Rectal smooth muscle tissue (tissue), 1 donor: ENCODE measurements around the gene HGF.

ENCODE experiments used
- H3K27ac ChIP-seq: one replicate; pipeline ENCODE4 v1.7.0; 2013; ENCODE audit warnings: low read depth, low read length, inconsistent platforms
- H3K27me3 ChIP-seq: one replicate; pipeline ENCODE4 v1.7.0; 2013; ENCODE audit warnings: low read length; ENCODE audit not compliant: control insufficient read depth, insufficient read depth
- H3K36me3 ChIP-seq: one replicate; pipeline ENCODE4 v1.7.0; 2013; ENCODE audit warnings: low read length; ENCODE audit not compliant: control insufficient read depth, insufficient read depth
- H3K4me1 ChIP-seq: one replicate; pipeline ENCODE4 v1.7.0; 2013; ENCODE audit warnings: low read length; ENCODE audit not compliant: control insufficient read depth, insufficient read depth
- H3K4me3 ChIP-seq: one replicate; pipeline ENCODE4 v1.7.0; 2013; ENCODE audit warnings: low read length
- H3K9ac ChIP-seq: one replicate; pipeline ENCODE4 v1.7.0; 2013; ENCODE audit warnings: low read length

HGF gene

DNA sequence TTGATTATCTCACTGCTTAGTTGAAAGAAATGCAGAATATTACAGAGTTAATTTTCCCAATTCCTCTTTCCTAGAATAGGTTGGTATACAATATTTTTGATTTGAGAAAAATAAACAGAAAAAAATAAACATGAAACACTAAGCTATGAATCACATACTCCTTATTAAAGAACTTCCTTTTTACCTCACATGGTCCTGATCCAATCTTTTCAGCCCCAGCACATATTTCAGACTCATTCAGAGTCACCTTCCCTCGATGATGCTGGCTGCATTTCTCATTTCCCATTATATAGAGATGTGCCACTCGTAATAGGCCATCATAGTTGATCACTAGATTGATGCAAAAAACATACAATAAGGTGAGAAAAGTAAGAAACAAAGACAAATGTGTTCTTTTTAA lies 64.6 kb downstream of the HGF start:
- Histone ChIP-seq H3K27me3 (no peaks in the 10 kb centered on the region), H3K4me1 (no peaks in the 10 kb centered on the region), H3K9ac (no peak overlapping the region), H3K4me3 (no peak overlapping the region), H3K36me3 (no peaks in the 10 kb centered on the region), H3K27ac (no peak overlapping the region)

DNA sequence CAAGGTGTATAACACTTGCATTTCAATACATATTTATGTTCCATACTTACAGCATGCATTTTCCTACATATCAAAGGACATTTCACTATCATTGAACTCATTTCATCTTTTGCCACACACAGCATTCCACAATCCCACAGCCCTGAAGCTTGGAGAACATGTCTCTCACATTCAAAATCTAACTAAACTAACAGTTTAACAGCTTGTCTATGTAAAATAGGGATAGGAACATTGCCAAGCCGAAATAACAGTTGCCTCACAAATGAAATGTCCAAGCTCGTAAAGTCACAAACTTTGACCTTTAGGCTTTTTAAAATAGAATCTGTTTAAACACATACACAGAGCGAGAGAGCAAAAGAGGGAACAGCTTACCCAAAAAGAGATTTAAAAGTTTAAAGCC lies 65.3 kb downstream of the HGF start:
- no peaks in the 10 kb centered on the region for H3K36me3 ChIP-seq
- no peaks in the 10 kb centered on the region for H3K4me1 ChIP-seq
- H3K9ac ChIP-seq = no peak overlapping the region
- no peak overlapping the region for H3K27ac ChIP-seq
- no peaks in the 10 kb centered on the region for H3K27me3 ChIP-seq
- H3K4me3 ChIP-seq = no peak overlapping the region

- no peak overlapping the region for H3K4me3 ChIP-seq
- no peaks in the 10 kb centered on the region for H3K4me1 ChIP-seq
- H3K9ac ChIP-seq = no peak overlapping the region
- H3K36me3 ChIP-seq = no peaks in the 10 kb centered on the region
- H3K27me3 ChIP-seq = no peaks in the 10 kb centered on the region
- no peak overlapping the region for H3K27ac ChIP-seq
Measured at GRCh38 chr7:81698965-81699364, 70.9 kb downstream of the HGF start.

GRCh38 chr7:81694711-81695110 lies 75.1 kb downstream of the HGF start:
- no peaks in the 10 kb centered on the region for H3K27me3 ChIP-seq
- no peaks in the 10 kb centered on the region for H3K36me3 ChIP-seq
- no peak overlapping the region for H3K9ac ChIP-seq
- no peak overlapping the region for H3K4me3 ChIP-seq
- no peak overlapping the region for H3K27ac ChIP-seq
- no peaks in the 10 kb centered on the region for H3K4me1 ChIP-seq

GRCh38 chr7:81693894-81694293 lies 76.0 kb downstream of the HGF start:
- Histone ChIP-seq H3K27ac (no peak overlapping the region), H3K9ac (no peak overlapping the region), H3K36me3 (no peaks in the 10 kb centered on the region), H3K4me3 (no peak overlapping the region), H3K27me3 (no peaks in the 10 kb centered on the region), H3K4me1 (no peaks in the 10 kb centered on the region)

- Histone ChIP-seq H3K27ac (no peak overlapping the region), H3K36me3 (no peaks in the 10 kb centered on the region), H3K4me3 (no peak overlapping the region), H3K9ac (no peak overlapping the region), H3K4me1 (no peaks in the 10 kb centered on the region), H3K27me3 (no peaks in the 10 kb centered on the region)
Measured at GRCh38 chr7:81693080-81693479, 76.8 kb downstream of the HGF start.

- Histone ChIP-seq H3K4me3 (no peak overlapping the region), H3K9ac (no peak overlapping the region), H3K36me3 (no peaks in the 10 kb centered on the region), H3K4me1 (no peaks in the 10 kb centered on the region), H3K27me3 (no peaks in the 10 kb centered on the region), H3K27ac (no peak overlapping the region)
Measured at GRCh38 chr7:81692146-81692905, 77.5 kb downstream of the HGF start.

DNA sequence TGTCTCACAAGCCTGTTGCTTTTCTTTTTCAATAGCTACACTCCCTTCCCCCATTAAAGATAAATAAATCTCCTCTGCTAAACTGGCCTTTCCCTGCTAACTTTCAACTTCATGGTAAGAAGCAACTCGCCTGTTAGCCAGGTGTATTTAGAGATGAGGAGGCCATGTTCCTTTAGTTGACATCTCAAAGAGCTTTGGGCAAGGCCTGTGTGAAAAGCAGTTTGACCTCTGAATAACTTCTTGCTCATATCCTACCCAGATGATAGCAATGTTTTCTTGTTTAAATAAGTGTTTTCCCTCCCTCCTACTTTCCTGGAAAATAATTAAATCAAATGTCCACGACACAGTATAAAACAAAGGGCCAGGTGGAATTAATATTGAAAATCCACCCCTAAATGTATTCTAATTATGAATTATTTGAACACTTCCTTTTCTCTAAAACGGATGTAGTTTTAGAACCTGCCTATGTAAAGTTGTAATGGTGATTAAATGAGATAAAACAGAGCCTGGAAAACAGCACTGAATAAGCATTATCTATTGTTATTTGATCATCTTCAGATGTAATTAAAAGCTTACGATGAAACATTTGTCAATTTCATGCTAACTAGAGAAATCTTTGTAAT lies 78.5 kb downstream of the HGF start:
- H3K27ac ChIP-seq = no peak overlapping the region
- no peak overlapping the region for H3K4me3 ChIP-seq
- H3K9ac ChIP-seq = no peak overlapping the region
- H3K36me3 ChIP-seq = no peaks in the 10 kb centered on the region
- no peaks in the 10 kb centered on the region for H3K4me1 ChIP-seq
- no peaks in the 10 kb centered on the region for H3K27me3 ChIP-seq

GRCh38 chr7:81690688-81691087 lies 79.2 kb downstream of the HGF start:
- Histone ChIP-seq H3K4me3 (no peak overlapping the region), H3K4me1 (no peaks in the 10 kb centered on the region), H3K36me3 (no peaks in the 10 kb centered on the region), H3K27ac (no peak overlapping the region), H3K9ac (no peak overlapping the region), H3K27me3 (no peaks in the 10 kb centered on the region)

DNA sequence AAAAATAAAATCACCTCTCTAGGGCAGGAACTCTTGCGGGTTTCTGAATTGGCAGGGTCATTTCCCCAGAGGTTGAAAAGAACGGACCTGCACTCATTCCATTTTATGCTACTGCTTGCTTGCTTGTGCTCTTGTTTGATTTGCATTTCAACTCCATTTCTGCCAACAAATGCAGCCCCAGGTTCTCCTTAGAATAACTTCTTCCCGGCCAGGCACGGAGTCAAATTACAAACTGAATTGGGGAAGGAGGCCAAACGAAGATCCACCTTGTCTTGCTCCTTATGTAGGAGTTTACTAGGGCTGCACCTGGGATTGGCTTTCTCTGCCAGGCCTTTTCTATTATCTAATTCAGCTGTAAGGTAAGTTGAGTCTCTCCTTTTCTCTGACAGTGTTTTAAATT lies 79.6 kb downstream of the HGF start:
- Histone ChIP-seq H3K4me3 (no peak overlapping the region), H3K36me3 (no peaks in the 10 kb centered on the region), H3K27me3 (no peaks in the 10 kb centered on the region), H3K4me1 (no peaks in the 10 kb centered on the region), H3K27ac (no peak overlapping the region), H3K9ac (no peak overlapping the region)

DNA sequence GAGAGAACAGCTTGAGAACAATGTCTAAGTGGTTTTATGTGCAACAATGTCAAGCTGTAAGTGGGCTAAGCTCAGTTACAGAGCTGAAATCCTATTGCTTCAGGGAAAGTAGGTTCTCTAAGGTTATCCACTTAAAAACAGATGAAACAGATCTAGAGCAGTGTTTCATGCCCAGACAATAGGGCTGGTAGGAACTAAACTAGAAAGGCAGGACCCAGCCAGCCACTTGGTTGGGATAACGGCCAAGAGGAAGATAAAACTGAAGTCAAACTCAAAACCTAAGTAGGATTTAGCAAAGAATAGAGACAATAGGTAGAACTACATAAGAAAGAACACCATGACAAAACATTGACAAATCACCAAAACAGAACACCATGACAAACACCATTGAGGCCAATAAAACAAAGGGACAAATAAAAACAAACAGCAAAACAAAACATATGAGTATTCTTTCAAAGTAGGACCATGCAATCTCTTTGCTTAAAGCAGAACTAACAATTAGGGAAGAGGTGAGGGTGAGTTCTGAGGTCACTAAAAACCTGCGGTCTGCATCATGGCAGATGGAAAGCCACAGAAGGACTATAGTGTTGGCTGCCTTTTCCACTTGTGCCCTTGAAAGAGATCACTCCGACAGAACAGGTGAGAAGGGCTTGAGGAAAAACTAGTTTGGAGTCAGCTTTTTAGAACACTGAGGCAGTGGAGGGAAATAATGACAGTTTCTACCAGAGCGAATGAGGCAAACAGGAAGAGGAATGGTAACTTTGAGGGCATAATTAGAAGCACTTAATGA lies 81.0 kb downstream of the HGF start:
- no peaks in the 10 kb centered on the region for H3K36me3 ChIP-seq
- no peak overlapping the region for H3K9ac ChIP-seq
- no peaks in the 10 kb centered on the region for H3K27me3 ChIP-seq
- no peak overlapping the region for H3K27ac ChIP-seq
- no peak overlapping the region for H3K4me3 ChIP-seq
- no peaks in the 10 kb centered on the region for H3K4me1 ChIP-seq

DNA sequence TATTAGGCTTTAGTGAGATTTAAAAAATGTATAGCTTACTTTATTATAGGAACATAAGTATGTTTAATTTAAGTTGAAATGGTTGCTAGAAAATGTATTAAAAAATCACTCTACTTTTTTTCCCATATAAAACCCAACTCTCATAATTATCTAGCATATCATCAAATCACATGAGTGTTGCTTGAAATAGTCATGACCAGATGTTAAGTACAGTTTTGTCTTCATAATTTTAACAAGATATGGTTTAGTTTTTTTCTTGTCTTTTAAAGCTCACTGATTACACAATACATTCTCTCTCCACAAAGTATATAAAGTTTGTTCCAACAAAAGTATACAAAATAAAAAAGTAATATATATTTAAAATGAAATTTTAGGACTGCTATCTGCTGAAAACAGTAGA lies 82.8 kb downstream of the HGF start:
- no peak overlapping the region for H3K9ac ChIP-seq
- no peak overlapping the region for H3K27ac ChIP-seq
- H3K4me3 ChIP-seq = no peak overlapping the region
- no peaks in the 10 kb centered on the region for H3K36me3 ChIP-seq
- peaks cover 2% of the 10 kb centered on the region for H3K4me1 ChIP-seq
- H3K27me3 ChIP-seq = no peaks in the 10 kb centered on the region
